Right atrium auricular region (tissue), 2 donors: ENCODE measurements around the gene CNTNAP5. TPM values are rescaled to one million over a fixed set of nuclear protein-coding genes. Genes with fewer than 3 reads are reported as not detected.

Experiments
- DNase-seq: peaks from one replicate; pipeline ENCODE4 v3.0.0-alpha.2; 2019; ENCODE audit warnings: low spot score
- H3K27ac ChIP-seq, 2 donors: fragments of 200-600 bp; sonication (generic); 1 replicate in 1 of 2; 2 replicates in 1 of 2; pipeline ENCODE4 v1.5.1; 2016 to 2019
- H3K27me3 ChIP-seq, 2 donors: fragments of 200-600 bp; sonication (generic); one replicate each; pipeline versions ENCODE4 v1.5.1 to v1.6.0; 2017 to 2019
- H3K36me3 ChIP-seq: fragments of 200-600 bp; sonication (generic); one replicate; pipeline ENCODE4 v1.5.1; 2016
- H3K4me1 ChIP-seq, 2 donors: fragments of 200-600 bp; sonication (generic); one replicate each; pipeline versions ENCODE4 v1.5.1 to v1.6.0; 2017 to 2019
- H3K4me3 ChIP-seq, 2 donors: fragments of 200-600 bp; sonication (generic); 1 replicate in 1 of 2; 2 replicates in 1 of 2; pipeline ENCODE4 v1.5.1; 2017 to 2019; ENCODE audit warnings: mild to moderate bottlenecking in 1 of 2, moderate library complexity in 1 of 2
- H3K9me3 ChIP-seq, 2 donors: fragments of 200-600 bp; sonication (generic); one replicate each; pipeline ENCODE4 v1.5.1; 2019
- total RNA-seq, 2 donors: library from RNA; depleted of rRNA; stranded (reverse); fragments of >200 nt; gene quantifications; one replicate each; pipeline ENCODE4 v1.1.0, GENCODE V29; 2016
- TF ChIP-seq, protein P1 (sequence below), 2 donors: fragments of 200-600 bp; sonication (generic); IDR thresholded peaks; one replicate each; pipeline ENCODE4 v1.5.1; 2019; ENCODE audit warnings: antibody characterized with exemption in 2 of 2

The CNTNAP5 gene
- total RNA-seq, 2 donors from 2014 or later: not detected

DNA sequence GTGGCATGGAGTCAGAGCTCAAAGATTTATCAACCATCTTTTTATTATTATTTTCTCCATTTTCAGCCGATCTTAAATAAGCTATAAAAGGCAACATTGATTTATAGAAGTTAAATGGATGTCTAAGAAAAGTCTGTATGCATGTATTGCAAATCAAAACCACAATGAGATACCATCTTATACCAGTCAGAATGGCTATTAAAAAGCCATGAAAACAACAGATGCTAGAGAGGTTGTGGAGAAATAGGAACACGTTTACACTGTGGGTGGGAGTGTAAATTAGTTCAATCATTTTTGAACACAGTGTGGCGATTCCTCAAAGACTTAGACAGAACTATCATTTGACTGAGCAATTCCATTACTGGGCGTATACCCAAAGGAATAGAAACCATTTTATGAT lies 731.0 kb downstream of the CNTNAP5 start:
- H3K4me1 ChIP-seq: no peaks in the 10 kb centered on the region
- no peaks in the 10 kb centered on the region for H3K9me3 ChIP-seq
- TF ChIP-seq, protein P1, sequence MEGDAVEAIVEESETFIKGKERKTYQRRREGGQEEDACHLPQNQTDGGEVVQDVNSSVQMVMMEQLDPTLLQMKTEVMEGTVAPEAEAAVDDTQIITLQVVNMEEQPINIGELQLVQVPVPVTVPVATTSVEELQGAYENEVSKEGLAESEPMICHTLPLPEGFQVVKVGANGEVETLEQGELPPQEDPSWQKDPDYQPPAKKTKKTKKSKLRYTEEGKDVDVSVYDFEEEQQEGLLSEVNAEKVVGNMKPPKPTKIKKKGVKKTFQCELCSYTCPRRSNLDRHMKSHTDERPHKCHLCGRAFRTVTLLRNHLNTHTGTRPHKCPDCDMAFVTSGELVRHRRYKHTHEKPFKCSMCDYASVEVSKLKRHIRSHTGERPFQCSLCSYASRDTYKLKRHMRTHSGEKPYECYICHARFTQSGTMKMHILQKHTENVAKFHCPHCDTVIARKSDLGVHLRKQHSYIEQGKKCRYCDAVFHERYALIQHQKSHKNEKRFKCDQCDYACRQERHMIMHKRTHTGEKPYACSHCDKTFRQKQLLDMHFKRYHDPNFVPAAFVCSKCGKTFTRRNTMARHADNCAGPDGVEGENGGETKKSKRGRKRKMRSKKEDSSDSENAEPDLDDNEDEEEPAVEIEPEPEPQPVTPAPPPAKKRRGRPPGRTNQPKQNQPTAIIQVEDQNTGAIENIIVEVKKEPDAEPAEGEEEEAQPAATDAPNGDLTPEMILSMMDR (IDR thresholded peaks at IDR 0.05): no peak
- no peak overlapping the region for H3K27ac ChIP-seq
- no peaks in the 10 kb centered on the region for H3K36me3 ChIP-seq
- no peak for DNase-seq
- no peaks in the 10 kb centered on the region for H3K27me3 ChIP-seq
- H3K4me3 ChIP-seq: no peak overlapping the region

- no peak overlapping the region for H3K27ac ChIP-seq
- no peaks in the 10 kb centered on the region for H3K4me1 ChIP-seq
- TF ChIP-seq, protein P1 (IDR thresholded peaks at IDR 0.05): no peak
- no peaks in the 10 kb centered on the region for H3K9me3 ChIP-seq
- DNase-seq: no peak
- no peaks in the 10 kb centered on the region for H3K36me3 ChIP-seq
- no peak overlapping the region for H3K4me3 ChIP-seq
- H3K27me3 ChIP-seq: no peaks in the 10 kb centered on the region
These were observed 737.3 kb downstream of the CNTNAP5 start for GRCh38 chr2:124762388-124762787.

- Histone ChIP-seq H3K9me3 (no peaks in the 10 kb centered on the region), H3K4me1 (no peaks in the 10 kb centered on the region), H3K27ac (no peak overlapping the region), H3K4me3 (no peak overlapping the region), H3K27me3 (no peaks in the 10 kb centered on the region), H3K36me3 (no peaks in the 10 kb centered on the region)
- TF ChIP-seq, protein P1 (IDR thresholded peaks at IDR 0.05): no peak
- DNase-seq: no peak
These were observed 738.5 kb downstream of the CNTNAP5 start for GRCh38 chr2:124763611-124764010.

DNA sequence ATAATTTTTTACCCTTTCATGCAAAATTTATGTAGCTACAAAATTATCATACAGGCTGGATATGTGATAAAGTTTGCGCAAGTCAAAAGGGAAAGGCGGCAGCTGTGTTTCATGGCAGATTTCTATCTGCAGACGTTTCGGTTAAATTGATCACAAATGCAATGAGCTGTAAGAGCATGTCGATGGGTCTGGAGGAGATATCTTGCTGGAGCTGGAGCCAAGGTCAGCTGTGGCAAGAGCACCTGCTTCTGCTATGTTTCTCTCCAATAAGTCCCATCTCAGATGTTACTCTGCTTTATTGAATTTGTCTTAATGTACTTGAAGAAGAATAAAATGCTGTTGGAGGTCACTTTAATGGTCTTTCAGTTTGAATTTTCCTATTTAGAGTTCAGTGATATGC lies 749.7 kb downstream of the CNTNAP5 start:
- TF ChIP-seq, protein P1 (IDR thresholded peaks at IDR 0.05): no peak
- H3K36me3 ChIP-seq: no peaks in the 10 kb centered on the region
- H3K9me3 ChIP-seq: no peaks in the 10 kb centered on the region
- DNase-seq: no peak
- H3K4me1 ChIP-seq: no peaks in the 10 kb centered on the region
- H3K27me3 ChIP-seq: no peaks in the 10 kb centered on the region
- no peak overlapping the region for H3K27ac ChIP-seq
- no peak overlapping the region for H3K4me3 ChIP-seq

GRCh38 chr2:124776332-124776731 lies 751.2 kb downstream of the CNTNAP5 start:
- no peak overlapping the region for H3K27ac ChIP-seq
- no peaks in the 10 kb centered on the region for H3K9me3 ChIP-seq
- no peak overlapping the region for H3K4me3 ChIP-seq
- no peak for DNase-seq
- H3K27me3 ChIP-seq: no peaks in the 10 kb centered on the region
- no peaks in the 10 kb centered on the region for H3K36me3 ChIP-seq
- TF ChIP-seq, protein P1 (IDR thresholded peaks at IDR 0.05): no peak
- H3K4me1 ChIP-seq: no peaks in the 10 kb centered on the region

GRCh38 chr2:124778076-124778475 lies 753.0 kb downstream of the CNTNAP5 start:
- Histone ChIP-seq H3K27ac (no peak overlapping the region), H3K4me3 (no peak overlapping the region), H3K36me3 (no peaks in the 10 kb centered on the region), H3K4me1 (no peaks in the 10 kb centered on the region), H3K9me3 (no peaks in the 10 kb centered on the region), H3K27me3 (no peaks in the 10 kb centered on the region)
- DNase-seq: no peak
- TF ChIP-seq, protein P1 (IDR thresholded peaks at IDR 0.05): no peak
